ENCODE measurements around the gene COL4A2. TPM values are rescaled to one million over a fixed set of nuclear protein-coding genes. Genes with fewer than 3 reads are reported as not detected.

The COL4A2 gene
- polyA plus RNA-seq, 1 donor (not counting 4 experiments of a cell fraction or from before 2014, with no cell fraction given): 30.7 TPM

DNA sequence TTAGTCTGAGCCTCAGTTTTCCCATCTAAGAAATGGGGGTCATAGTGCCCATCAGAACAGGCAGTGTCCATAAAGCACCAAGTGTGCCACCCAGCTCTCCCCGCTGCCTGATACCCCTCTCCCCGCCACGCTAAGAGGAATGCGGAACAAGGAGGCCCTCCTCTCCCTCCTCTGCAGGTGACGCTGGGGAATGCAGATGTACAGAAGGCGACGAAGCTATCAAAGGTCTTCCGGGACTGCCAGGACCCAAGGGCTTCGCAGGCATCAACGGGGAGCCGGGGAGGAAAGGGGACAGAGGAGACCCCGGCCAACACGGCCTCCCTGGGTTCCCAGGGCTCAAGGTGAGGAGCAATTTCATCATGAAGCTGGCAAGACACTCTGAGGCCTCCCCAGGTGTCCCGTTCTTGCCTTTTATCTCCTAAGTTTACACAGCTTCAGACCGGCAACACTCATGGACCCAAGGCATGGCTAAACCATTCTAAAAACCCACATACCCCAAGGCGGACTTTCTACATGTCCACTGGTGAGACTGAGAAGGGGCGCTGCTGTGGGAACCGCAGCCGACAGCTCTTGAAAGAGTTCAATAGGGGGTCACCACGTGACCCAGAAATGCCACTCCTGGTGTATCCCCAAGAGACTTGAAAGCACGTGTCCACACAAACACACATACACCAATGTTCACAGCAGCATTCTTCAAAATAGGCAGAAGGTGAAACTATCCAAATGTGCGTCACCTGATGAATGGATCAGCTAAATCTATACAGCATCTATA, 151.7 kb downstream of the COL4A2 start:
- Histone ChIP-seq H2AFZ (ENCODE audit: control insufficient read depth, low read length) (no peak overlapping the region), H3K27me3 (ENCODE audit: control insufficient read depth, extremely low read depth, insufficient read depth, low read length) (no peaks in the 10 kb centered on the region), H4K20me1 (ENCODE audit: control insufficient read depth, extremely low read depth, insufficient read depth, low read length) (peaks cover 4% of the 10 kb centered on the region), H3K9me3 (ENCODE audit: control insufficient read depth, low read depth, low read length) (no peaks in the 10 kb centered on the region), H3K27ac (ENCODE audit: control insufficient read depth, insufficient read depth, low read length) (no peak overlapping the region), H3K36me3 (ENCODE audit: control insufficient read depth in 2 of 2, extremely low read depth in 1 of 2, insufficient read depth in 2 of 2, low read length in 2 of 2) (peaks cover 0 to 15% of the 10 kb centered on the region in 2 experiments), H3K9me1 (ENCODE audit: control insufficient read depth, extremely low read depth, insufficient read depth, low read length) (no peaks in the 10 kb centered on the region), H3K4me3 (ENCODE audit: control insufficient read depth in 2 of 3, extremely low read depth in 1 of 3, insufficient read depth in 2 of 3, low read depth in 1 of 3, low read length in 3 of 3) (no peak overlapping the region), H3K4me1 (ENCODE audit: control insufficient read depth, extremely low read depth, insufficient read depth, low read length) (peaks cover 4% of the 10 kb centered on the region), H3K9ac (ENCODE audit: control insufficient read depth, extremely low read depth, insufficient read depth, low read length) (no peak overlapping the region), H3K79me2 (ENCODE audit: control insufficient read depth, insufficient read depth, low read length) (no peaks in the 10 kb centered on the region), H3K4me2 (ENCODE audit: control insufficient read depth, extremely low read depth, insufficient read depth, low read depth, low read length) (no peak overlapping the region)
- FAIRE-seq (no peak), DNase-seq (ENCODE audit: low read depth, low spot score) (no peak)
- no peak for TF ChIP-seq EZH2 (IDR thresholded peaks at IDR 0.05; ENCODE audit: low read length)
- TF ChIP-seq, protein P1, sequence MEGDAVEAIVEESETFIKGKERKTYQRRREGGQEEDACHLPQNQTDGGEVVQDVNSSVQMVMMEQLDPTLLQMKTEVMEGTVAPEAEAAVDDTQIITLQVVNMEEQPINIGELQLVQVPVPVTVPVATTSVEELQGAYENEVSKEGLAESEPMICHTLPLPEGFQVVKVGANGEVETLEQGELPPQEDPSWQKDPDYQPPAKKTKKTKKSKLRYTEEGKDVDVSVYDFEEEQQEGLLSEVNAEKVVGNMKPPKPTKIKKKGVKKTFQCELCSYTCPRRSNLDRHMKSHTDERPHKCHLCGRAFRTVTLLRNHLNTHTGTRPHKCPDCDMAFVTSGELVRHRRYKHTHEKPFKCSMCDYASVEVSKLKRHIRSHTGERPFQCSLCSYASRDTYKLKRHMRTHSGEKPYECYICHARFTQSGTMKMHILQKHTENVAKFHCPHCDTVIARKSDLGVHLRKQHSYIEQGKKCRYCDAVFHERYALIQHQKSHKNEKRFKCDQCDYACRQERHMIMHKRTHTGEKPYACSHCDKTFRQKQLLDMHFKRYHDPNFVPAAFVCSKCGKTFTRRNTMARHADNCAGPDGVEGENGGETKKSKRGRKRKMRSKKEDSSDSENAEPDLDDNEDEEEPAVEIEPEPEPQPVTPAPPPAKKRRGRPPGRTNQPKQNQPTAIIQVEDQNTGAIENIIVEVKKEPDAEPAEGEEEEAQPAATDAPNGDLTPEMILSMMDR (optimal IDR thresholded peaks at IDR 0.05 in 1 of 3, IDR thresholded peaks at IDR 0.05 in 1 of 3, conservative IDR thresholded peaks at IDR 0.05 in 1 of 3; ENCODE audit: extremely low read depth in 1 of 3, insufficient read depth in 2 of 3, low read length in 3 of 3): no peak
- dilution Hi-C loops (cut with MboI; ENCODE audit: extremely low pct_ligation_motif_present, low sequenced_read_pairs): no loop called here

DNA sequence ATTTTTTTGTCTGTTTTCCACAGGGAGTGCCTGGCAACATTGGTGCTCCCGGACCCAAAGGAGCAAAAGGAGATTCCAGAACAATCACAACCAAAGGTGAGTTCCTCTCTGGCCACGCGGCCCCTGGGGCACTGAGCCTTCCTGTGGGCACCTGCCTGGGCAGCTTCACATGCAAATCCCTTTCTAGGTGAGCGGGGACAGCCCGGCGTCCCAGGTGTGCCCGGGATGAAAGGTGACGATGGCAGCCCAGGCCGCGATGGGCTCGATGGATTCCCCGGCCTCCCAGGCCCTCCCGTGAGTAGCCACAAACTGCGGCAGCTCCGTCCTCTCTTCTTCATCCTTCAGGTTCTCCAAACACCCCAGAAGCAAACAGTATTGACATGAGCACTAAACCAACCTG, 155.0 kb downstream of the COL4A2 start:
- no peak overlapping the region for H3K4me3 ChIP-seq (ENCODE audit: control insufficient read depth in 2 of 3, extremely low read depth in 1 of 3, insufficient read depth in 2 of 3, low read depth in 1 of 3, low read length in 3 of 3)
- no peak overlapping the region for H3K27ac ChIP-seq (ENCODE audit: control insufficient read depth, insufficient read depth, low read length)
- no peak for TF ChIP-seq EZH2 (IDR thresholded peaks at IDR 0.05; ENCODE audit: low read length)
- TF ChIP-seq, protein P1 (optimal IDR thresholded peaks at IDR 0.05 in 1 of 3, IDR thresholded peaks at IDR 0.05 in 1 of 3, conservative IDR thresholded peaks at IDR 0.05 in 1 of 3; ENCODE audit: extremely low read depth in 1 of 3, insufficient read depth in 2 of 3, low read length in 3 of 3): no peak
- no peaks in the 10 kb centered on the region for H3K4me1 ChIP-seq (ENCODE audit: control insufficient read depth, extremely low read depth, insufficient read depth, low read length)
- H3K27me3 ChIP-seq (ENCODE audit: control insufficient read depth, extremely low read depth, insufficient read depth, low read length): no peaks in the 10 kb centered on the region
- H3K9ac ChIP-seq (ENCODE audit: control insufficient read depth, extremely low read depth, insufficient read depth, low read length): no peak overlapping the region
- no peaks in the 10 kb centered on the region for H3K9me1 ChIP-seq (ENCODE audit: control insufficient read depth, extremely low read depth, insufficient read depth, low read length)
- DNase-seq (ENCODE audit: low read depth, low spot score): no peak
- no peaks in the 10 kb centered on the region for H3K79me2 ChIP-seq (ENCODE audit: control insufficient read depth, insufficient read depth, low read length)
- dilution Hi-C loops (cut with MboI; ENCODE audit: extremely low pct_ligation_motif_present, low sequenced_read_pairs): no loop called here
- peaks cover 5 to 20% of the 10 kb centered on the region in 2 experiments for H3K36me3 ChIP-seq (ENCODE audit: control insufficient read depth in 2 of 2, extremely low read depth in 1 of 2, insufficient read depth in 2 of 2, low read length in 2 of 2)
- H4K20me1 ChIP-seq (ENCODE audit: control insufficient read depth, extremely low read depth, insufficient read depth, low read length): no peaks in the 10 kb centered on the region
- no peaks in the 10 kb centered on the region for H3K9me3 ChIP-seq (ENCODE audit: control insufficient read depth, low read depth, low read length)
- no peak for FAIRE-seq
- H3K4me2 ChIP-seq (ENCODE audit: control insufficient read depth, extremely low read depth, insufficient read depth, low read depth, low read length): no peak overlapping the region
- no peak overlapping the region for H2AFZ ChIP-seq (ENCODE audit: control insufficient read depth, low read length)

All from keratinocyte (primary cell).